SK-MEL-5 (cell line): ENCODE measurements around the gene ENGASE. TPM values are rescaled to one million over a fixed set of nuclear protein-coding genes. Genes with fewer than 3 reads are reported as not detected.

ENCODE experiments used
- DNase-seq: peaks from one replicate; pipeline ENCODE4 v3.0.0-alpha.2; 2016; ENCODE audit warnings: low read depth, low spot score
- in situ Hi-C: cut with HindIII; loops from 2 replicates; pipeline ENCODE4 v1.10.0; 2016; ENCODE audit warnings: low sequenced_read_pairs, high pct_unique_total_duplicates, low pct_unique_long_range_greater_than_20kb
- total RNA-seq: library from RNA; depleted of rRNA; stranded (reverse); fragments of >200 nt; shearing (Covaris generic); gene quantifications from 2 replicates; pipeline ENCODE4 v1.2.3, GENCODE V29; 2014

The ENGASE gene
- total RNA-seq, 1 experiment from 2014 or later = 12.4 TPM

- DNase-seq = no peak
- in situ Hi-C loops = no loop called here
Measured at GRCh38 chr17:79083191-79083971, 8.8 kb downstream of the ENGASE start.

DNA sequence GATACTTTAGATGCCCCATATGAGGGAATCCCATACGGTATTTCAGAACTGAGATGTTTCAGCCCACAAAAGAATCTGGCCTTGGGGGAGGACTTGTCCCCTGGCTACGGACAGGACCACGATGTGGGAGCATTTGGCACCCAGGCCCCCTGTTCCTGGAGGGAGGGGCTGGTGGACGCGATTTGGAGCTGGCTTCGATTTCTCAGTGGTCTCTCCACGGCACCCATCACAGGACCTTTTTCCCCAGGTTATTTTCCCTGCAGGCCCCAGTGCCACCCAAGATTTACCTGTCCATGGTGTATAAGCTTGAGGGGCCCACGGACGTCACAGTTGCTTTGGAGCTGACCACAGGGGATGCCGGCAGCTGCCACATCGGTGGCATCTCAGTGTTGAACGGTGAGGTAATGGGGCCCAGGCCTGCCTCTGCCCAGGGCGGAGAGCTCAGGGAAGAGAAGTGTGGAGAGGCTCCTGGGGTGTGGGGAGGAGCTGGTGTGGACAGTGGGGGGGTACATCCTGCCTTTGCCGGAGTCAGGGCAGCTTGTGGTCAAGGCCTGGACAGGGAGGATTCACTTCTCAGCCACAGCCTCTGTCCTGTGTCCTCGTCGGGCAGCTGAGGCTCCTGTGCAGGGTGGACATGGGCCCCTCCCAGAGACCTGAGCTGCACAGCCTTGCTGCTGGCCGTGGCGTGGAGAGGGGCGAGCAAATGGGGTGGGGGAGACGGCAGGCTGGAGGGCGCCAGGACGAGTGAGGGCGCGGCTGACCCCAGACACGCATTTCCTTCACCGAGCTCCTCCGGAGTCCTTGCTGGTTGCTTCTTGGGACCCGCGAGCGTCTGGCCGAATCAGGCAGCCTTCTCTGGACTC lies 9.9 kb downstream of the ENGASE start:
- in situ Hi-C loops = no loop called here
- no peak for DNase-seq

DNA sequence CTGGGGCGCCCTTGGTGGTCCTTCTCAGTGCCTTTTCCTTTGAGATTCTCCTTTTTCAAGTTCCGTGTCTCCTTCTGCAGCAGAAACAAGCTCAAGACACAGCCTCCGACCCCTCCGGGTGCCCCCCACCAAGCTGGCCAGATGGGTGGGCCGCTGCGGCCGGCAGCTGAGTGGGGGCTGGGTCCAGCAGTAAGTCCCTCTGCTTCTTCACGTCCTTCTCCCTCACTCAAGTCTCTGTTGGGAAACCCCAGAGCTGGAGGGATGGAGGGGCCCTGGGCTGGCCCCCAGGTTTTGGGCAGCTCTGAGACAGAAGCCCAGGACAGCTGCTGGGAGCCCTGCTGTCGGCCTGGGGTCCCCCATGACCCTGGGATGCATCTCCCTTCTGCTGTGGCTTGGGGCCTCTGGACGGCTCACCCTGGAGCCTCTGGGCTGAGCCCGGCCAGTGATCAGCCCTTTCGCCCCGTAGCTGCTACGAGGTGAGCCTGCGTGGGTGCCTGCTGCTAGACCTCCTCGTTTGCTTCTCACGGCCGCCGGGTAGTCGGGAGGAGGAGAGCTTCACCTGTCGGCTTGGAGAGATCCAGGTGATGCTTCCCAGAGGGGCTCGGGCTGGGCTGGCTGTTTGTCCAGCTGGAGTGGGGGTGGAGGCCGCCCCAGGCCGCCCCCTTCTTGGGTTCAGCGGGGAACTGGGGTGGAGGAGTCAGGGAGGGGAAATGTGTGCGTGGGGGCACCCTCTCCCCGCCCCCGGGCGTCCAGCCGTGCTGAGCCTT lies 10.7 kb downstream of the ENGASE start:
- no peak for DNase-seq
- in situ Hi-C loops = no loop called here

DNA sequence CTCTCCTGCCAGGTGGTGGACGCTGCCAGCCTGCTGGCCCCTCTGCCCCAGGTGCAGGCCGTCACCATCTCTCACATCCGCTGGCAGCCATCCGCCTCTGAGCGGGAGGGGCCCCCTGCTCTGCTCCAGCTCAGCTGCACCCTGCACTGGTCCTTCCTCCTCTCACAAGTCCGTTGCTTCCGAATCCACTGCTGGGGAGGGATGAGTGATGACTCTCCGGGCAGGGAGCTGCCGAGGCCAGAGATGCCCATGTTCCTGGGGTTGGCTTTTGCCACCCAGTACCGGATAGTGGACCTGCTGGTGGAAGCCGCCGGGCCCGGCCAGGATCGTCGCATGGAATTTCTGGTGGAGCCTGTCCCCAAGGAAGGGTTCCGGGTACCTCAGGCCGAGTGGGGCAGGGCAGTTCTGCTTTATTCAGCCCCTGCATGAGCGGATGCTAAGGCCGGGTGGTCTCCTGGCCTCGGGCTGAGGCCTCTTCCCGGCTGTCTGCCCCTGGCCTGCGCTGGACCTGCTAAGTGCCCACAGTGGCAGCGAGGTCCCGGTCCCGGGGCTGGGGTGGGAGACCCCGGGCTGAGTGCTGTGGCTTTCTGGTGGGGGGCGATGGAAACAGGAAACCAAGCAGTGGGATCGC lies 11.4 kb downstream of the ENGASE start:
- no peak for DNase-seq
- in situ Hi-C loops = no loop called here

DNA sequence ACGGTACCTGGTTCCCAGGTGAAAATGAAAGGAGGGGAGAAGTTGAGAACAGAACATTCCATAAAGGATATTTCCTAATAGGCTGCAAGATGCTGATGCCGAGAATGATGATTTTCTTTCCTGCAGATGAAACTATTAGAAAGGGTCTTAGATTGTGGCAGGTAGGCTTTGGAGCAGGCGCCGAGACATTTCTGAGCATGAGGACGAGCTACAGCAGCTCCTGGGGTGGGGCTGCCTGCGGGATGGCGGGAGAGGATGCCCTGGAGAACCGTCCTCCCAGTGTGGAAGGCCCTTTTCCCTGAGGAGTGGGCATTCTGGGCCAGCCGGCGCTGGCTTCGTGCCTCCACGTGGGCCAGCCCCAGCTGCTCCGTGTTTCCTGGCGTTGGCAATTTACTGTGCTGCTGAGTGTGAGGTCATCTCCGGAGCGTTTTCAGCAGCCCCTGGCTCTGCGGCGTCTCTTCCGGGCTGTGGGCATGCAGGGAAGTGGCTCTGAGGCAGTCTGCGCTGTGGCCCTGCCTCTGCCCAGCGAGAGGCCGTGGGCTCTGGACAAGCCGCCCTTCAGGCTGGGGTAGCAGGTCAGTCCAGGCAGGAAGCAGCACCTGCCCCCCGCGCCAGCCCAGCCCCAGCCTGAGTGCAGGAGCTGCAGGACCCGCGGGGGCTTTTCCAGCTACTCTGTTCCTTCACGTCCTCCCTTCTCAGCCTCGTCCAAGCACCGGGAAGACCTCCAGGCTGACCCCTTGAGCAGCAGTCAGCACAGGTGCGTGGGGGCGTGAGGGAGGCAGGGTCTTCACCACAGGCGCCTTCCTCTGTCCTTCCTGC lies 12.2 kb downstream of the ENGASE start:
- in situ Hi-C loops = no loop called here
- DNase-seq = no peak

DNA sequence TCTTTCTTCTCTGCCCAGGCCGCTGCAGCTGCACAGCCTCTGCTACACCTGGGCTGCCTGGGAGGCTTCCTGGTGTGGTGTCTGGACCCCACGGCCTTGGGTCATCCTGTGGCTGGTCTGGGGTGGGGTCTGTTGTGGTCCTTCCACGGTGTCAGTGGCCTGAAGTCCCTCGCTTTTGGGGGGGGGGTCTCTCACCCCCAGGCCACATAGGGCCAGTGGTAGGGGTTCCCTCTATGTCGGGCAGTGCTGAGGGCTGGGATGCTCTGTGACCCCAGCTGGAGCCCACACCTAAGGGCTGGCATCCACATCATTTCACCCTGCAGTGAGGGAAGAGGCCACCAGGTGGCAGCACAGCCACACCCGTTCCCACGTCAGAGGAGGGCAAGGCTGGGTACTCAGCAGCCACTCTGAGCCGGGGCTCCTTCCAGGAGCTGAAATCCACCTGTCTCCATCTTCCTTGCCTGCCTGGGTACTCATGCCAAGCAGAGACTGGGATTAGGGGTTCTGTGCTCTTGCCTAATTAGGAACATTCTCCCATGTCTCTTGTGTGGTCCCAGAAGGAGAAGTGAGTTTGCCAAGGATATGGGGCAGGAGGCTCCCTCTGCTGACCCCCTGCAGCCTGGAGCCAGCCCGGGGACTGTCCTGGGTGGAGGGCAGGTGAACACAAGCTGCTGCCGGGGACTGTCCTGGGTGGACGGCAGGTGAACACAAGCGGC lies 13.0 kb downstream of the ENGASE start:
- in situ Hi-C loops = no loop called here
- peak; percentile 90 for DNase-seq

DNA sequence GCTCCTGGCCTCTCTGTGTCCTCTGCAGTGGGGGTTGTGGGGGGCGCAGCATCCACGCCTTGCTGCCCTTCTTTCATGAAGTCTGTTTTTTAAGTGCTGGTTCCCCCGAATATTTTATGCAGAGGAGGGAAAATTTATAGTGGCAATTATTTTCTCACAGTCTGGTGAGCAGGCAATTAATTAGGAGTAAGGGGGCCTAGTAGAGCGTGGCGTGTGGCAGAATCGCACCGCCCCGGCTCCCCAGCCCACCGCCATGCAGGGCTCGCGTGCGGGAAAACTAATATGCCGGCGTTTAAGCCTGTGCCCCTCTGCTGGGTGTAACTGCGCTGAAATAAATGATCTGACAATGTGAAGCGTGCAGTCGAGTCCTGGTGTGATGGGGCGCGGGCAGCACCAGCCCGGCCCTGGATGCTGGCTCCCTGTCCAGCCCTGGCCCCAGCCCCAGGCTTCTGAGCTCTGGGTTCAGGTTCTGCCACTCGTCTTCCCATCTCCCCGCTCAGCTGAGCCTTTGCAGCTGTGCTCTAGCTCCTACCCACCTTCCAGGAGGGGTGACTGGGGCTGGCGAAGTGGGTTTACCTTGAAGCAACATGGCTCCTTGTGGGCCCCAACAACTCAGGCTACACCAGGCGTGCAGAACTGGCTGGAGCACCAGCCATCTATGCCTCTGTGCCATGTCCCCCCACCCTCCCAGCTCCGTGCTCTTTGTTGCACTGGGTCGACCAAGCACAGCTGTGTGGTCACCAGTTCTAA lies 13.8 kb downstream of the ENGASE start:
- in situ Hi-C loops = no loop called here
- no peak for DNase-seq

GRCh38 chr17:79088997-79089328 lies 14.3 kb downstream of the ENGASE start:
- DNase-seq = no peak
- in situ Hi-C loops = no loop called here

DNA sequence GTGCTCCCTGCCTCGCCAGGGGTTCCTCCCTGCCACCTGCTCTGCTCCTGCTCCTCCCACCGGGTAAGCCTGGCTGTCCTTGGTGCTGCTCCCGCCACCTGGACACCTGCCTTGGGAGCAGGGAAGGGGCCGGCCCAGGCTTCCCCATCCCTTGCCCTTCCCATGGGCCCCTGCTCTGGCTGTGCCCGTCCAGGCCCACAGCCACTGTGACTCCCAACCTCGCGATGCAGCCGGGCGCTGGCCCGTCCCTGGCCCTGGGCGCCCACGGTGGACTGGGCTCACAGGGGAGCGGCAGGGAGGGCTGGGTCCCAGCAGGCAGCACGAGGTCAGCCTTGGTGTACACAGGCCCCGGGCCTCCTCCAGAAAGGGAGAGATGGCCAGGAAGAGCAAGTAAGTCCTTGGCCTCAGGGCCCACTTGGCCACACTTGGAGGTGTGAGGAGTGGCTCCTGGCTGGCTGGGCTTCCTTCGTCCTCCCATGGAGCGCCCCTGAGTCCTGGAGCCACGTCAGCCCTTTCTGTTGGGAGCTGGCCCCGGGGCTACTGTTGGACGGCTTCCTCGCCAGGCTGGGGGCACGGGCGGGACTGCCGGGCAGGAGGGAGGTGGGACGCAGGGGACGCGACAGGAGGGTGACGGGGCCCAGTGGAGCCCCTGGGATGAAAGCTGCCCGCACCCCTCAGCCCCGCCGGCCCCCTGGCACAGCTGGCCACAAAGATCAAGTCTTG lies 15.3 kb downstream of the ENGASE start:
- in situ Hi-C loops = no loop called here
- DNase-seq = no peak

DNA sequence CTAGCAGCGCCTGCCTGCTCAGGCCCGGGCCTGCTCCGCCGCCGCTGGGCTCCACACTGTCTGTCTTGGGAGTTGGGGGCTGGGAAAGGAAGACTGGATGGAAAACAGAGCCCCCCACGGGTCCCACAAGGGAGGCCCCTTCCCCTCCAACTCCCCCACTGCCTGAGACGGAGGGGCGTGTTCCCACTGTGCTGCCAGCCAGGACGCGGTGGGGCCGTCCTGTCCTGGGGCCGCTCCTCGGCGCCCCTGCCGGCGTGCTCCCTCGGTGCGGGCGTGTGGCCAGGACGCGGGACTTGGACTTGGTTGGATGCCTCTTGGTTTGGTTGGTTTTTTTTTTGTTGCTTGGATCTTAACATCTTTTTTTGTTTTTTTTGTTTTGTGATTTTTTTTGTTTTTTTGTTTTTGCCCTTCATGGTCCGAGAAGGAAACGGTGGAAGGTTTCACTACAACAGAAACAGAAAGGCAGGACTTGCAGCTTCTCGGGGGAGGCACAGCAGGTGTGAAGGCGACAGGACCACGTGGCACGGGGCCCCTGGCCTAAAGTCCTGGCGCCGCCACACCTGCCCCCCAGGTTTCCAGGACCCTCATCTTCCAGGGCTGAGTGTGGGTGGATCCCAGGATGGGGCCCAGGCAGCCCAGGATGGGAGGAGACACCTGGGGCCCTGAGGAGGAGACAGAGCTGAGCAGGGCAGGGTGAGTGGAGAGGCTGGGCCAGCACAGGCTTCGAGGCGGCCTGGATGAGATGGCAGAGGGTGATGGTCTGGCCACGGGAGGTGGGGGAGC lies 16.0 kb downstream of the ENGASE start:
- DNase-seq = no peak
- in situ Hi-C loops = no loop called here

- DNase-seq = no peak
- in situ Hi-C loops = no loop called here
Measured at GRCh38 chr17:79091226-79091670, 16.6 kb downstream of the ENGASE start.

- in situ Hi-C loops = no loop called here
- no peak for DNase-seq
Measured at GRCh38 chr17:79092567-79092966, 17.9 kb downstream of the ENGASE start.

- DNase-seq = no peak
- in situ Hi-C loops = no loop called here
Measured at GRCh38 chr17:79093270-79093669, 18.6 kb downstream of the ENGASE start.

- no peak for DNase-seq
- in situ Hi-C loops = no loop called here
Measured at GRCh38 chr17:79094261-79094660, 19.6 kb downstream of the ENGASE start.
